ENCODE measurements around the gene BICDL2.

The BICDL2 gene

GRCh38 chr16:3007059-3007956 lies 29.4 kb downstream of the BICDL2 start:
- H3K27ac ChIP-seq = no peak overlapping the region
- TF ChIP-seq CTCF (conservative IDR thresholded peaks at IDR 0.05) = no peak
- no peak for TF ChIP-seq ZFX (IDR thresholded peaks at IDR 0.05)

GRCh38 chr16:3004781-3005284 lies 31.9 kb downstream of the BICDL2 start:
- TF ChIP-seq CTCF (conservative IDR thresholded peaks at IDR 0.05) = no peak
- TF ChIP-seq ZFX (IDR thresholded peaks at IDR 0.05) = no peak
- peak overlapping the region; percentile 50 for H3K27ac ChIP-seq

- peak overlapping the region; percentile 50; the same call in 1 of the 2 replicates for H3K27ac ChIP-seq
Measured at GRCh38 chr16:3004319-3004718, 32.4 kb downstream of the BICDL2 start.

GRCh38 chr16:3003582-3004270 lies 33.0 kb downstream of the BICDL2 start:
- H3K27ac ChIP-seq = peak overlapping the region; percentile 50; the same call in 1 of the 2 replicates
- TF ChIP-seq ZFX (IDR thresholded peaks at IDR 0.05) (no peak), CTCF (conservative IDR thresholded peaks at IDR 0.05) (peak; percentile 74)

More at GRCh38 chr16:3004319-3004718, 32.4 kb downstream of the BICDL2 start:
- peak; percentile 41; the same call in 1 of the 2 replicates for TF ChIP-seq ZFX (IDR thresholded peaks at IDR 0.05)
- no peak for TF ChIP-seq CTCF (conservative IDR thresholded peaks at IDR 0.05)

- TF ChIP-seq ZFX (IDR thresholded peaks at IDR 0.05) = no peak
- TF ChIP-seq CTCF (conservative IDR thresholded peaks at IDR 0.05) = no peak
- no peak overlapping the region for H3K27ac ChIP-seq
Measured at GRCh38 chr16:3001316-3001715, 35.4 kb downstream of the BICDL2 start.

- TF ChIP-seq ZFX (IDR thresholded peaks at IDR 0.05) (no peak), CTCF (conservative IDR thresholded peaks at IDR 0.05) (no peak)
- no peak overlapping the region for H3K27ac ChIP-seq
Measured at GRCh38 chr16:3000540-3000939, 36.2 kb downstream of the BICDL2 start.

- no peak overlapping the region for H3K27ac ChIP-seq
- TF ChIP-seq ZFX (IDR thresholded peaks at IDR 0.05) (no peak), CTCF (conservative IDR thresholded peaks at IDR 0.05) (no peak)
Measured at GRCh38 chr16:2999929-3000328, 36.8 kb downstream of the BICDL2 start.

Measured in C4-2B (cell line).